GM12878 (cell line): Measurements from ENCODE around the gene BEGAIN.

ENCODE experiments used
- CEBPB ChIP-seq, 2 experiments: fragments of 150-350 bp in 1 of 2; IDR thresholded peaks; 2 replicates each; pipeline ENCODE4 v1.6.1; 2012 to 2014; ENCODE audit warnings: low read depth in 2 of 2, low read length in 2 of 2, borderline replicate concordance in 1 of 2, inconsistent platforms in 1 of 2
- CTCF ChIP-seq, 3 experiments: IDR thresholded peaks in 2 of 3; conservative IDR thresholded peaks in 1 of 3; 2 replicates each; pipeline ENCODE4 v1.5.1; 2011; ENCODE audit warnings: low read depth in 3 of 3, low read length in 3 of 3, mild to moderate bottlenecking in 3 of 3, control low read depth in 2 of 3, moderate library complexity in 2 of 3, inconsistent platforms in 1 of 3, mixed read lengths in 1 of 3; ENCODE audit not compliant: control insufficient read depth in 2 of 3, insufficient read depth in 1 of 3; ENCODE audit errors: extremely low read depth in 1 of 3
- EZH2 ChIP-seq: IDR thresholded peaks from 2 replicates; pipeline ENCODE4 v1.6.1; 2012; ENCODE audit warnings: low read depth, mild to moderate bottlenecking, control low read depth, inconsistent platforms, low read length, borderline replicate concordance; ENCODE audit not compliant: control insufficient read depth
- FOXM1 ChIP-seq: IDR thresholded peaks from 2 replicates; pipeline ENCODE4 v1.6.1; 2012; ENCODE audit warnings: low read depth, mild to moderate bottlenecking, inconsistent platforms, low read length, moderate library complexity
- JUNB ChIP-seq: IDR thresholded peaks from 2 replicates; pipeline ENCODE4 v1.6.1; 2016; ENCODE audit warnings: antibody characterized with exemption, mild to moderate bottlenecking
- JUND ChIP-seq: IDR thresholded peaks from 2 replicates; pipeline ENCODE4 v1.6.1; 2012; ENCODE audit warnings: low read depth, mild to moderate bottlenecking, low read length, improper control_type of control experiment, moderate library complexity
- MAX ChIP-seq: IDR thresholded peaks from 2 replicates; pipeline ENCODE4 v1.6.1; 2012; ENCODE audit warnings: low read depth, low read length, improper control_type of control experiment
- NFYB ChIP-seq: IDR thresholded peaks from 2 replicates; pipeline ENCODE4 v1.6.1; 2011; ENCODE audit warnings: low read depth, mild to moderate bottlenecking, low read length, improper control_type of control experiment, moderate library complexity; ENCODE audit not compliant: insufficient read depth
- POLR2A ChIP-seq: IDR thresholded peaks from 2 replicates; pipeline ENCODE4 v1.6.1; 2011; ENCODE audit warnings: low read depth, mild to moderate bottlenecking, low read length
- REST ChIP-seq: IDR thresholded peaks from 2 replicates; pipeline ENCODE4 v1.6.1; 2012; ENCODE audit warnings: mild to moderate bottlenecking, low read depth, low read length
- ZBTB11 ChIP-seq: fragments of 450-650 bp; formaldehyde crosslinking; IDR thresholded peaks from 2 replicates; pipeline ENCODE4 v1.5.0; 2022; ENCODE audit warnings: mild to moderate bottlenecking, missing genetic modification characterization
- ZNF207 ChIP-seq: fragments of 450-650 bp; IDR thresholded peaks from 2 replicates; pipeline ENCODE4 v1.6.1; 2014; ENCODE audit warnings: antibody characterized with exemption, mild to moderate bottlenecking, borderline replicate concordance

GRCh38 chr14:100586153-100586402, 1.1 kb downstream of the BEGAIN start:
- no peak for TF ChIP-seq CTCF (IDR thresholded peaks at IDR 0.05 in 2 of 3, conservative IDR thresholded peaks at IDR 0.05 in 1 of 3; ENCODE audit: control insufficient read depth in 2 of 3, extremely low read depth in 1 of 3, insufficient read depth in 1 of 3, low read depth in 3 of 3, low read length in 3 of 3)
- no peak for TF ChIP-seq CEBPB (IDR thresholded peaks at IDR 0.05; ENCODE audit: borderline replicate concordance in 1 of 2, low read depth in 2 of 2, low read length in 2 of 2)
- TF ChIP-seq EZH2 = no peak
- TF ChIP-seq REST = no peak
- TF ChIP-seq ZBTB11 (CRISPR knock-in tag) = no peak
- TF ChIP-seq JUNB = no peak
- TF ChIP-seq NFYB = no peak
- TF ChIP-seq MAX = no peak
- no peak for TF ChIP-seq ZNF207
- no peak for TF ChIP-seq POLR2A
- TF ChIP-seq FOXM1 = no peak
- no peak for TF ChIP-seq JUND
